Activated B cell treated with CpG ODN at 0.5 μM for 24 hours (primary cell): Measurements from ENCODE around the gene BOD1L1. TPM values are rescaled to one million over a fixed set of nuclear protein-coding genes. Genes with fewer than 3 reads are reported as not detected.

ENCODE experiments used
- ATAC-seq: fragments of 200-7000 bp; cut with Tn5 transposase; one replicate; pipeline ENCODE4 v1.10.0; 2021; ENCODE audit warnings: low read depth, mild to moderate bottlenecking, moderate library complexity
- CTCF ChIA-PET: fragments of 350-600 bp; sonication (Branson Sonifier 250); formaldehyde crosslinking; loops from one replicate; lab custom pipeline; 2021; ENCODE audit warnings: antibody characterized with exemption; lab: Charles Lee
- POLR2A ChIA-PET: fragments of 350-600 bp; sonication (Branson Sonifier 250); formaldehyde crosslinking; loops from one replicate; lab custom pipeline; 2021; ENCODE audit warnings: antibody characterized with exemption; lab: Charles Lee
- DNase-seq: peaks from one replicate; pipeline ENCODE4 v3.0.0; 2022
- H3K27ac Mint-ChIP-seq: one replicate; pipeline ENCODE4 v1.8.0; 2020; ENCODE audit warnings: mixed read lengths
- H3K27me3 Mint-ChIP-seq: one replicate; pipeline ENCODE4 v1.8.0; 2021; ENCODE audit warnings: mixed read lengths
- H3K36me3 Mint-ChIP-seq: one replicate; pipeline ENCODE4 v1.8.0; 2021; ENCODE audit warnings: low read depth, mixed read lengths
- H3K4me1 Mint-ChIP-seq: one replicate; pipeline ENCODE4 v1.8.0; 2021; ENCODE audit warnings: mixed read lengths
- H3K4me3 Mint-ChIP-seq: one replicate; pipeline ENCODE4 v1.8.0; 2020; ENCODE audit warnings: mild to moderate bottlenecking, mixed read lengths
- H3K9me3 Mint-ChIP-seq: one replicate; pipeline ENCODE4 v1.8.0; 2020; ENCODE audit warnings: mixed read lengths
- CTCF ChIP-seq: fragments of 200-600 bp; IDR thresholded peaks from one replicate; pipeline ENCODE4 v1.8.0; 2022; ENCODE audit warnings: antibody characterized with exemption, mild to moderate bottlenecking
- intact Hi-C: fragments of 100-400 bp; cut with micrococcal nuclease; formaldehyde crosslinking; loops from one replicate; pipeline ENCODE4 v1.15.1; 2024
- total RNA-seq: library from RNA; stranded (reverse); gene quantifications from 2 replicates; pipeline ENCODE4 v1.2.3, GENCODE V29; 2022

The BOD1L1 gene
- total RNA-seq, 1 donor from 2014 or later = 79.3 TPM

- CTCF ChIA-PET = interaction anchor here (1.1 kb wide), 1 partner anchor 13 kb away, joined by 4 read pairs; no protein-coding TSS in a partner anchor
- DNase-seq (no peak), ATAC-seq (no peak)
- H3K4me1 Mint-ChIP-seq = peaks cover 12% of the 10 kb centered on the region
- H3K36me3 Mint-ChIP-seq = peaks cover 2% of the 10 kb centered on the region
- POLR2A ChIA-PET = no interaction called here
- no peak overlapping the region for H3K4me3 Mint-ChIP-seq
- H3K27ac Mint-ChIP-seq = no peak overlapping the region
- peaks cover 73% of the 10 kb centered on the region for H3K27me3 Mint-ChIP-seq
- intact Hi-C loops = no loop called here
- no peak for TF ChIP-seq CTCF
- H3K9me3 Mint-ChIP-seq = peaks cover 2% of the 10 kb centered on the region
These were observed 91.7 kb downstream of the BOD1L1 start for GRCh38 chr4:13535708-13536361.

GRCh38 chr4:13535118-13535517, 92.4 kb downstream of the BOD1L1 start:
- H3K9me3 Mint-ChIP-seq = peaks cover 2% of the 10 kb centered on the region
- CTCF ChIA-PET = interaction anchor here (1.1 kb wide), 1 partner anchor 14 kb away, joined by 4 read pairs; no protein-coding TSS in a partner anchor
- no peak overlapping the region for H3K4me3 Mint-ChIP-seq
- POLR2A ChIA-PET = interaction anchor here (0.7 kb wide), 1 partner anchor 16 kb away, joined by 4 read pairs; no protein-coding TSS in a partner anchor
- TF ChIP-seq CTCF = no peak
- peaks cover 77% of the 10 kb centered on the region for H3K27me3 Mint-ChIP-seq
- H3K36me3 Mint-ChIP-seq = peaks cover 2% of the 10 kb centered on the region
- DNase-seq = no peak
- no peak overlapping the region for H3K27ac Mint-ChIP-seq
- H3K4me1 Mint-ChIP-seq = peaks cover 10% of the 10 kb centered on the region
- ATAC-seq = no peak
- intact Hi-C loops = no loop called here

- H3K4me1 Mint-ChIP-seq = peaks cover 10% of the 10 kb centered on the region
- ATAC-seq = no peak
- H3K4me3 Mint-ChIP-seq = no peak overlapping the region
- CTCF ChIA-PET = interaction anchor here (1.1 kb wide), 1 partner anchor 14 kb away, joined by 4 read pairs; no protein-coding TSS in a partner anchor
- intact Hi-C loops = no loop called here
- no peak for TF ChIP-seq CTCF
- H3K27me3 Mint-ChIP-seq = peaks cover 78% of the 10 kb centered on the region
- H3K9me3 Mint-ChIP-seq = peaks cover 2% of the 10 kb centered on the region
- peaks cover 2% of the 10 kb centered on the region for H3K36me3 Mint-ChIP-seq
- DNase-seq = no peak
- POLR2A ChIA-PET = interaction anchor here (0.7 kb wide), 1 partner anchor 15 kb away, joined by 4 read pairs; no protein-coding TSS in a partner anchor
- H3K27ac Mint-ChIP-seq = no peak overlapping the region
These were observed 93.0 kb downstream of the BOD1L1 start for GRCh38 chr4:13534344-13535063.

GRCh38 chr4:13533670-13534343, 93.7 kb downstream of the BOD1L1 start:
- Mint-ChIP-seq H3K9me3 (peaks cover 2% of the 10 kb centered on the region), H3K36me3 (peaks cover 2% of the 10 kb centered on the region), H3K27ac (no peak overlapping the region), H3K4me3 (no peak overlapping the region), H3K27me3 (peaks cover 78% of the 10 kb centered on the region), H3K4me1 (peaks cover 15% of the 10 kb centered on the region)
- intact Hi-C loops = no loop called here
- no peak for TF ChIP-seq CTCF
- ChIA-PET POLR2A (no interaction called here), CTCF (no interaction called here)
- no peak for ATAC-seq
- no peak for DNase-seq
